SK-N-SH (cell line): ENCODE results near the gene CAST. TPM values are rescaled to one million over a fixed set of nuclear protein-coding genes. Genes with fewer than 3 reads are reported as not detected.
A peak's percentile ranks its signal among the peaks of the same experiment; 100 is the strongest.

ENCODE experiments used
- CTCF ChIA-PET: fragments of 300-600, 350-600 bp; formaldehyde crosslinking; extraction: SDS; loops from one replicate; lab custom pipeline; 2021; lab: Yijun Ruan, JAX
- POLR2A ChIA-PET: fragments of 350-600 bp; sonication (Branson Sonifier 250); formaldehyde crosslinking; extraction: SDS; loops from one replicate; lab custom pipeline; 2020; ENCODE audit warnings: antibody characterized with exemption, inconsistent platforms; lab: Yijun Ruan, JAX
- DNase-seq: peaks from one replicate; pipeline ENCODE4 v3.0.0; 2012
- H2AFZ ChIP-seq: fragments of 200-600 bp; sonication (generic); 2 replicates; pipeline ENCODE4 v1.8.1; 2016; ENCODE audit warnings: antibody characterized with exemption, mild to moderate bottlenecking, low read depth
- H3F3A ChIP-seq: fragments of 200-600 bp; sonication (generic); replicated peaks from 2 replicates; pipeline ENCODE3; 2016; ENCODE audit warnings: antibody characterized with exemption, mild to moderate bottlenecking; ENCODE audit not compliant: insufficient read depth
- H3K27ac ChIP-seq, 2 experiments: fragments of 200-500 bp in 1 of 2; fragments of 200-600 bp in 1 of 2; sonication (Bioruptor generic) in 1 of 2; sonication (generic), shearing (Covaris generic) in 1 of 2; 2 replicates each; pipeline versions ENCODE4 v1.5.1 to v1.6.1; 2014 to 2016; ENCODE audit warnings: low read depth in 2 of 2, inconsistent platforms in 1 of 2, low read length in 1 of 2, mild to moderate bottlenecking in 1 of 2, mixed read lengths in 1 of 2
- H3K27me3 ChIP-seq: fragments of 200-600 bp; sonication (generic), shearing (Covaris generic); 2 replicates; pipeline ENCODE4 v1.6.1; 2016; ENCODE audit warnings: mixed run types; ENCODE audit not compliant: insufficient read depth
- H3K36me3 ChIP-seq, 2 experiments: fragments of 200-500 bp in 1 of 2; fragments of 200-600 bp in 1 of 2; sonication (Bioruptor generic) in 1 of 2; sonication (generic) in 1 of 2; replicated peaks in 1 of 2; 2 replicates each; pipeline versions ENCODE3 to v1.5.1; 2014 to 2016; ENCODE audit warnings: low read length in 1 of 2, mild to moderate bottlenecking in 1 of 2; ENCODE audit not compliant: insufficient read depth in 2 of 2, control insufficient read depth in 1 of 2
- H3K4me1 ChIP-seq, 2 experiments: fragments of 200-500 bp in 1 of 2; fragments of 200-600 bp in 1 of 2; sonication (Bioruptor generic) in 1 of 2; sonication (generic), shearing (Covaris generic) in 1 of 2; 2 replicates each; pipeline versions ENCODE4 v1.5.1 to v1.6.1; 2014 to 2016; ENCODE audit warnings: low read depth in 1 of 2, low read length in 1 of 2, mixed run types in 1 of 2; ENCODE audit not compliant: insufficient read depth in 2 of 2, control insufficient read depth in 1 of 2
- H3K4me2 ChIP-seq: fragments of 200-600 bp; sonication (generic), shearing (Covaris generic); 2 replicates; pipeline ENCODE4 v1.6.1; 2017; ENCODE audit warnings: mixed run types
- H3K4me3 ChIP-seq, 2 experiments: fragments of 200-500 bp in 1 of 2; fragments of 200-600 bp in 1 of 2; sonication (Bioruptor generic) in 1 of 2; sonication (generic), shearing (Covaris generic) in 1 of 2; 2 replicates each; pipeline versions ENCODE4 v1.5.1 to v1.8.1; 2014 to 2016; ENCODE audit warnings: low read depth in 2 of 2, inconsistent platforms in 1 of 2, low read length in 1 of 2, mild to moderate bottlenecking in 1 of 2, mixed read lengths in 1 of 2, moderate library complexity in 1 of 2
- H3K79me2 ChIP-seq: fragments of 200-600 bp; sonication (generic); 2 replicates; pipeline ENCODE4 v1.8.1; 2017; ENCODE audit warnings: mild to moderate bottlenecking; ENCODE audit not compliant: insufficient read depth
- H3K9ac ChIP-seq: fragments of 200-600 bp; sonication (generic); 2 replicates; pipeline ENCODE4 v1.6.1; 2017; ENCODE audit warnings: mixed run types
- H3K9me2 ChIP-seq: fragments of 200-600 bp; sonication (generic); 2 replicates; pipeline ENCODE4 v1.6.1; 2017; ENCODE audit warnings: mixed run types
- H3K9me3 ChIP-seq: fragments of 200-600 bp; sonication (generic); 2 replicates; pipeline ENCODE4 v1.6.1; 2017; ENCODE audit warnings: mixed run types, mild to moderate bottlenecking, moderate library complexity
- H4K20me1 ChIP-seq: fragments of 200-600 bp; sonication (generic); 2 replicates; pipeline ENCODE4 v1.6.1; 2017; ENCODE audit warnings: mild to moderate bottlenecking, mixed run types; ENCODE audit not compliant: insufficient read depth
- ELF1 ChIP-seq: IDR thresholded peaks from 2 replicates; pipeline ENCODE4 v1.4.0; 2012
- EP300 ChIP-seq, 2 experiments: IDR thresholded peaks; 2 replicates each; pipeline versions ENCODE4 v1.4.0 to v1.6.1; 2012; ENCODE audit warnings: borderline replicate concordance in 1 of 2, low read depth in 1 of 2, low read length in 1 of 2
- EZH2phosphoT487 ChIP-seq: fragments of 200-600 bp; sonication (generic); IDR thresholded peaks from 2 replicates; pipeline ENCODE4 v1.6.1; 2017; ENCODE audit warnings: low read depth, mixed run types, mild to moderate bottlenecking, antibody characterized with exemption, moderate library complexity, borderline replicate concordance
- FOXJ3 ChIP-seq: sonication (generic); formaldehyde crosslinking; IDR thresholded peaks from 2 replicates; pipeline ENCODE4 v1.5.1; 2020; ENCODE audit warnings: mild to moderate bottlenecking, missing genetic modification reagents
- FOXM1 ChIP-seq: IDR thresholded peaks from 2 replicates; pipeline ENCODE4 v1.4.0; 2012; ENCODE audit warnings: low read depth, mild to moderate bottlenecking
- GATA2 ChIP-seq: sonication (generic); formaldehyde crosslinking; IDR thresholded peaks from 2 replicates; pipeline ENCODE4 v1.5.0; 2020; ENCODE audit warnings: mild to moderate bottlenecking, missing genetic modification reagents
- NFIC ChIP-seq: IDR thresholded peaks from 2 replicates; pipeline ENCODE4 v1.4.0; 2012; ENCODE audit warnings: borderline replicate concordance
- NRF1 ChIP-seq: IDR thresholded peaks from 2 replicates; pipeline ENCODE4 v1.6.1; 2012; ENCODE audit warnings: low read depth, mild to moderate bottlenecking, low read length
- PBX3 ChIP-seq: IDR thresholded peaks from 2 replicates; pipeline ENCODE4; 2012
- POLR2AphosphoS5 ChIP-seq: IDR thresholded peaks from 2 replicates; pipeline ENCODE4 v1.6.1; 2012; ENCODE audit warnings: low read depth, low read length
- RCOR1 ChIP-seq: fragments of 150-350 bp; IDR thresholded peaks from 2 replicates; pipeline ENCODE4 v1.6.1; 2017; ENCODE audit warnings: antibody characterized with exemption, low read length
- RFX5 ChIP-seq: IDR thresholded peaks from 2 replicates; pipeline ENCODE4 v1.6.1; 2012; ENCODE audit warnings: mild to moderate bottlenecking, improper control_type of control experiment, low read length
- RXRA ChIP-seq: IDR thresholded peaks from 2 replicates; pipeline ENCODE4 v1.4.0; 2012; ENCODE audit warnings: low read depth, mild to moderate bottlenecking, borderline replicate concordance
- SIN3A ChIP-seq: IDR thresholded peaks from 2 replicates; pipeline ENCODE4 v1.6.1; 2012; ENCODE audit warnings: low read depth, mild to moderate bottlenecking, low read length, moderate library complexity, borderline replicate concordance
- TAF1 ChIP-seq: IDR thresholded peaks from 2 replicates; pipeline ENCODE4 v1.6.1; 2012; ENCODE audit warnings: low read depth, mild to moderate bottlenecking, low read length, moderate library complexity, borderline replicate concordance
- TCF12 ChIP-seq: IDR thresholded peaks from 2 replicates; pipeline ENCODE4 v1.4.0; 2012
- TEAD4 ChIP-seq: IDR thresholded peaks from 2 replicates; pipeline ENCODE4 v1.4.0; 2012; ENCODE audit warnings: mild to moderate bottlenecking, borderline replicate concordance; ENCODE audit not compliant: insufficient read depth
- YY1 ChIP-seq: IDR thresholded peaks from 2 replicates; pipeline ENCODE4 v1.4.0; 2012; ENCODE audit warnings: low read depth, mild to moderate bottlenecking
- WGBS: methylation state at CpG from one replicate; pipeline ENCODE4 v1.1.6; 2017; ENCODE audit warnings: low lambda C conversion rate; 5-methylcytosine and 5-hydroxymethylcytosine counted together
- polyA plus RNA-seq, 3 experiments: library from polyadenylated mRNA; depleted of rRNA; stranded (reverse); fragments of >200 nt; gene quantifications; 2 replicates each; pipeline ENCODE4 v1.2.3, GENCODE V29; 2012
- TF ChIP-seq, protein P1 (sequence below): fragments of 150-350 bp; IDR thresholded peaks from 2 replicates; pipeline ENCODE4 v1.6.1; 2017; ENCODE audit warnings: antibody characterized with exemption, low read length, low read depth, borderline replicate concordance

The CAST gene
- polyA plus RNA-seq, 1 of the 3 experiments (the other 2 are of a cell fraction): 82.9 TPM

GRCh38 chr5:96753017-96753397 is 90.8 kb downstream of the CAST start:
- Histone ChIP-seq H2AFZ (no peak overlapping the region), H3F3A (peaks cover 29% of the 10 kb centered on the region), H3K79me2 (0 out of 2 replicates have a peak, but pooled peaks cover 6% of the 10 kb centered on the region), H3K36me3 (peaks cover 75 to 87% of the 10 kb centered on the region in 2 experiments), H3K9me2 (no peaks in the 10 kb centered on the region), H3K27me3 (no peaks in the 10 kb centered on the region), H3K27ac (no peak overlapping the region), H3K9ac (no peak overlapping the region), H3K9me3 (no peaks in the 10 kb centered on the region), H3K4me3 (no peak overlapping the region), H3K4me2 (no peak overlapping the region), H4K20me1 (no peaks in the 10 kb centered on the region), H3K4me1 (peaks cover 0 to 10% of the 10 kb centered on the region in 2 experiments; a peak in 2 of 4 replicates)
- DNase-seq: no peak
- CTCF ChIA-PET: interaction anchor here (1.0 to 4.5 kb wide), 53 partner anchors 9 to 781 kb away, joined by 3 to 118 read pairs (median 5); partner anchors contain the start of genes CAST, ERAP1, LIX1 and LNPEP
- 97% methylated on average over 4 of the region's 4 CpGs for WGBS
- no peak for TF ChIP-seq TEAD4
- POLR2A ChIA-PET: interaction anchor here (0.6 to 1.3 kb wide), 2 partner anchors 54 to 184 kb away, joined by 3 read pairs; no protein-coding TSS in a partner anchor

GRCh38 chr5:96753848-96754247 is 91.7 kb downstream of the CAST start:
- Histone ChIP-seq H3K9me2 (no peaks in the 10 kb centered on the region), H3K4me1 (peaks cover 0 to 10% of the 10 kb centered on the region in 2 experiments; a peak in 2 of 4 replicates), H3F3A (peaks cover 27% of the 10 kb centered on the region), H3K79me2 (0 out of 2 replicates have a peak, but pooled peaks cover 6% of the 10 kb centered on the region), H4K20me1 (no peaks in the 10 kb centered on the region), H3K27ac (no peak overlapping the region), H3K36me3 (peaks cover 75 to 88% of the 10 kb centered on the region in 2 experiments), H3K27me3 (no peaks in the 10 kb centered on the region), H3K4me3 (no peak overlapping the region), H3K9ac (no peak overlapping the region), H3K4me2 (no peak overlapping the region), H2AFZ (no peak overlapping the region), H3K9me3 (no peaks in the 10 kb centered on the region)
- WGBS: 24% methylated on average over 4 of the region's 4 CpGs
- POLR2A ChIA-PET: no interaction called here
- TF ChIP-seq RCOR1: peak; percentile 76; the same call in 1 of the 2 replicates
- no peak for TF ChIP-seq PBX3
- TF ChIP-seq FOXJ3 (CRISPR knock-in tag): no peak
- peak; percentile 66 for TF ChIP-seq NFIC
- peak; percentile 44 for TF ChIP-seq TCF12
- TF ChIP-seq EP300 (IDR thresholded peaks at IDR 0.05; ENCODE audit: borderline replicate concordance in 1 of 2, low read depth in 1 of 2, low read length in 1 of 2): peak in 1 of 2 experiments; percentile 70; a peak in 1 of 4 replicates
- TF ChIP-seq POLR2AphosphoS5: peak; percentile 34; the same call in 1 of the 2 replicates
- TF ChIP-seq GATA2: peak; percentile 83
- TF ChIP-seq ELF1: no peak
- CTCF ChIA-PET: interaction anchor here (1.0 to 3.4 kb wide), 7 partner anchors 9 to 410 kb away, joined by 3 to 30 read pairs (median 4); partner anchors contain the start of gene LIX1
- peak; percentile 41 for DNase-seq

DNA sequence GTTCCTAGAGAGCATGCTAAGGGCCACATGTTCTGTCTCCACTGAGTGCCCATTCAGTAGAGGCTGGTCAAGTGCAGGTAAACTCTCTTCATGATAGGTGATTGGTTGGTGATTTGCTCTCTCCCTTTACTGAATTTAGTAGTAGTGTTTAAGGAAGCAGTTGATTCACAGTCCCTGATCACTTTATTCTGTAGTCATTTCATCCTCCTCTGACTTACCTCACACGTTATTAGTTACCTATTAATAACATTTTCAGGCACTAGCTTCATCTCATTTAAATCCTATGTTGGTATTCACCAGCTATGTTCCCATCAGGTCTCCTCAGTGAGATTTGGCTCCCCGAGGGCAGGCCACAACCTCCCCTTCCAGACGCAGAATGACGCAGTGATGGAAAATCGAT is 93.7 kb downstream of the CAST start:
- peaks cover 0 to 10% of the 10 kb centered on the region in 2 experiments; a peak in 2 of 4 replicates for H3K4me1 ChIP-seq
- 0 out of 2 replicates have a peak, but pooled peaks cover 6% of the 10 kb centered on the region for H3K79me2 ChIP-seq
- ChIA-PET CTCF (no interaction called here), POLR2A (no interaction called here)
- H3K4me3 ChIP-seq: no peak overlapping the region
- H3K36me3 ChIP-seq: peaks cover 74 to 88% of the 10 kb centered on the region in 2 experiments
- no peaks in the 10 kb centered on the region for H4K20me1 ChIP-seq
- WGBS: 85% methylated on average over 5 of the region's 5 CpGs
- no peaks in the 10 kb centered on the region for H3K9me2 ChIP-seq
- no peaks in the 10 kb centered on the region for H3K9me3 ChIP-seq
- peaks cover 17% of the 10 kb centered on the region for H3F3A ChIP-seq
- no peak overlapping the region for H3K4me2 ChIP-seq
- no peak overlapping the region for H2AFZ ChIP-seq
- H3K27me3 ChIP-seq: no peaks in the 10 kb centered on the region
- H3K27ac ChIP-seq: no peak overlapping the region
- no peak overlapping the region for H3K9ac ChIP-seq
- no peak for DNase-seq
- no peak for TF ChIP-seq RCOR1
- TF ChIP-seq, protein P1, sequence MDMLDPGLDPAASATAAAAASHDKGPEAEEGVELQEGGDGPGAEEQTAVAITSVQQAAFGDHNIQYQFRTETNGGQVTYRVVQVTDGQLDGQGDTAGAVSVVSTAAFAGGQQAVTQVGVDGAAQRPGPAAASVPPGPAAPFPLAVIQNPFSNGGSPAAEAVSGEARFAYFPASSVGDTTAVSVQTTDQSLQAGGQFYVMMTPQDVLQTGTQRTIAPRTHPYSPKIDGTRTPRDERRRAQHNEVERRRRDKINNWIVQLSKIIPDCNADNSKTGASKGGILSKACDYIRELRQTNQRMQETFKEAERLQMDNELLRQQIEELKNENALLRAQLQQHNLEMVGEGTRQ: no peak
- no peak for TF ChIP-seq NRF1
- no peak for TF ChIP-seq RXRA
- TF ChIP-seq TAF1: no peak
- no peak for TF ChIP-seq POLR2AphosphoS5
- TF ChIP-seq FOXM1: no peak
- no peak for TF ChIP-seq PBX3
- no peak for TF ChIP-seq SIN3A
- TF ChIP-seq RFX5: no peak
- TF ChIP-seq FOXJ3 (CRISPR knock-in tag): no peak
- TF ChIP-seq TEAD4: no peak
- no peak for TF ChIP-seq YY1
- no peak for TF ChIP-seq EZH2phosphoT487
- TF ChIP-seq NFIC: no peak
